Inflammatory macrophage treated with lipopolysaccharide for 4 hours (primary cell): ENCODE measurements around the gene ATP2C1.

Experiments
- DNase-seq: peaks from one replicate; pipeline ENCODE4 v3.0.0-alpha.2; 2020

The ATP2C1 gene

GRCh38 chr3:131050001-131050400 lies 156.1 kb downstream of the ATP2C1 start:
- DNase-seq = no peak

- DNase-seq = no peak
Observed at GRCh38 chr3:131053043-131053859, 159.4 kb downstream of the ATP2C1 start.
